Left ventricle myocardium inferior (tissue), 1 donor: ENCODE results near the gene SPATC1L. TPM values are rescaled to one million over a fixed set of nuclear protein-coding genes. Genes with fewer than 3 reads are reported as not detected.

Experiments
- DNase-seq: peaks from one replicate; pipeline ENCODE4 v3.0.0-alpha.2; 2020
- H3K27ac ChIP-seq: fragments of 200-600 bp; replicated peaks from 2 replicates; pipeline ENCODE4 v1.8.0; 2021
- H3K27me3 ChIP-seq: fragments of 200-600 bp; 2 replicates; pipeline ENCODE4 v1.8.0; 2021; ENCODE audit warnings: low read depth
- H3K36me3 ChIP-seq: fragments of 200-600 bp; 2 replicates; pipeline ENCODE4 v1.8.0; 2021
- H3K4me1 ChIP-seq: fragments of 200-600 bp; 2 replicates; pipeline ENCODE4 v1.8.0; 2021
- H3K4me3 ChIP-seq: fragments of 200-600 bp; 2 replicates; pipeline ENCODE4 v1.8.0; 2021; ENCODE audit warnings: mild to moderate bottlenecking, moderate library complexity
- H3K9me3 ChIP-seq: fragments of 200-600 bp; replicated peaks from 2 replicates; pipeline ENCODE4 v1.8.0; 2021
- intact Hi-C: fragments of 100-400 bp; cut with micrococcal nuclease; formaldehyde crosslinking; loops from one replicate; pipeline ENCODE4 v1.11.0; 2022
- total RNA-seq: library from RNA; stranded (reverse); fragmentation: NEBNext Ultra II Directional; extraction: Animal tissue kit (Norgen Biotek cat#: 25700); gene quantifications from one replicate; pipeline ENCODE4 v1.2.1, GENCODE V29; 2021
- TF ChIP-seq, protein P1 (sequence below): fragments of 200-600 bp; IDR thresholded peaks from 2 replicates; pipeline ENCODE4 v1.8.0; 2021; ENCODE audit warnings: antibody characterized with exemption, mild to moderate bottlenecking, borderline replicate concordance
- donor health status: DM: no; HTN: yes; CAD: no; lungs with severe emphysema.

SPATC1L gene
- total RNA-seq, 1 donor from 2014 or later = 7.0 TPM

DNA sequence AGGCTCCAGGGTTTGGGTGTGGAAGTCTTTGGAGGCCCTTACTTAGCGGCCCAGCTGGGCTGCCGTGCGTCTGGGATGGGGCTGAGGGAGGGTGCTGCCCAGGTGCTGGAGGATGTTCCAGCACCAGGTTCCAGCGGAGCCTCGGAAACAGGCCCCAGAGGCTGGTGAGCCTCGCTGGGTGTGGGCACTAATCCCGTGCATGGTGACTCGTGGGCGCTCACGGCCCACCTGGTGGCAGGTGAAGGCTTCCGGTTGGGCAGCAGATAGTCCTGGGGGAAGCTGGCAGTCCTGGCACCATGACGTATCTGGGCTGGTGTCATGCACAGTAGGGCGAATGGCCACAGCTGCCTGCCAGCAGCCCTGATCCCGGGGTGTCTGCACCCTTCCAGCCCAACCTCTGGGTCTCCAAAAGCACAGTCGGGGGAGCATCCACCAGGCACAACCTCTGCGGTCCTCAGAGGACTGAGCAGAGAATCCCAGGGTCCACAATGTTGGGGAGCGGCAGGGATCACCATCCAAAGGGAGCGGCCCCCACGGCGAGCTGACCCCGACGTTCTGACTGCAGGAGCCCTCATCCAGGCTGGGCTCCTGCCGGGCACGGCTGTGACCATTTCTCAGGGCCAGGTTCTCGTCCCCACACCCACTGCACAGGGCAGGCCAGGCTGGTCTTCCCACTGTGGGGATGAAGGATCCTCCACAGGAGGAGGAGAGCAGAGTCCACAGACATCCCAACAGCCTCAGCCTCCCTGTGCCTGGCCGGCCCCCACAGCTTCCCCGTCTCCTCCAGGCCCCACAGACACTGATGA lies 54.2 kb downstream of the SPATC1L start:
- Histone ChIP-seq H3K36me3 (peaks cover 24% of the 10 kb centered on the region), H3K4me1 (peaks cover 22% of the 10 kb centered on the region), H3K27me3 (no peaks in the 10 kb centered on the region), H3K9me3 (no peaks in the 10 kb centered on the region), H3K4me3 (no peak overlapping the region), H3K27ac (peak overlapping the region; percentile 90)
- intact Hi-C loops = no loop called here
- DNase-seq = peak; percentile 14
- TF ChIP-seq, protein P1, sequence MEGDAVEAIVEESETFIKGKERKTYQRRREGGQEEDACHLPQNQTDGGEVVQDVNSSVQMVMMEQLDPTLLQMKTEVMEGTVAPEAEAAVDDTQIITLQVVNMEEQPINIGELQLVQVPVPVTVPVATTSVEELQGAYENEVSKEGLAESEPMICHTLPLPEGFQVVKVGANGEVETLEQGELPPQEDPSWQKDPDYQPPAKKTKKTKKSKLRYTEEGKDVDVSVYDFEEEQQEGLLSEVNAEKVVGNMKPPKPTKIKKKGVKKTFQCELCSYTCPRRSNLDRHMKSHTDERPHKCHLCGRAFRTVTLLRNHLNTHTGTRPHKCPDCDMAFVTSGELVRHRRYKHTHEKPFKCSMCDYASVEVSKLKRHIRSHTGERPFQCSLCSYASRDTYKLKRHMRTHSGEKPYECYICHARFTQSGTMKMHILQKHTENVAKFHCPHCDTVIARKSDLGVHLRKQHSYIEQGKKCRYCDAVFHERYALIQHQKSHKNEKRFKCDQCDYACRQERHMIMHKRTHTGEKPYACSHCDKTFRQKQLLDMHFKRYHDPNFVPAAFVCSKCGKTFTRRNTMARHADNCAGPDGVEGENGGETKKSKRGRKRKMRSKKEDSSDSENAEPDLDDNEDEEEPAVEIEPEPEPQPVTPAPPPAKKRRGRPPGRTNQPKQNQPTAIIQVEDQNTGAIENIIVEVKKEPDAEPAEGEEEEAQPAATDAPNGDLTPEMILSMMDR = no peak

DNA sequence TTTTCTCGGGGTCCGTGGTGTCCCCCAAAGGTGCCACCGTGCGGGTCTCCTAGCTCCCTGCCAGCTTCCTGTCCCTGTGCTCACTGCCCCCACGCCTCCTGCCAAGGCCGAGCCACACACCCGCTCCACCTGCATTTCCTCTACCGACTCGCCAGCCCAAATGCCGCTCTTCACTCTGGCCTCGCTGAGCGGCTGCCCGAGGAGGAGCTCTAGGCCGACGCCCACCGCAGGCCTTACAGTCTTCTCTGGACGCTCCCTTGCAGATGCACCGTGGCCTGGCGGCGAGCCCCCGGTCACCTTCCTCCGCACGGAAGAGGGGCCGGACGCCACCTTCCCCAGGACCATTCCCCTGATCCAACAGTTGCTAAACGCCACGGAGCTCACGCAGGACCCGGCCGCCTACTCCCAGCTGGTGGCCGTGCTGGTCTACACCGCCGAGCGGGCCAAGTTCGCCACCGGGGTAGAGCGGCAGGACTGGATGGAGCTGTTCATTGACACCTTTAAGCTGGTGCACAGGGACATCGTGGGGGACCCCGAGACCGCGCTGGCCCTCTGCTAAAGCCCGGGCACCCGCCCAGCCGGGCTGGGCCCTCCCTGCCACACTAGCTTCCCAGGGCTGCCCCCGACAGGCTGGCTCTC lies 55.2 kb downstream of the SPATC1L start:
- Histone ChIP-seq H3K4me3 (peak overlapping the region; percentile 41), H3K9me3 (no peaks in the 10 kb centered on the region), H3K4me1 (peaks cover 22% of the 10 kb centered on the region), H3K27ac (peak overlapping the region; percentile 90), H3K36me3 (peaks cover 34% of the 10 kb centered on the region), H3K27me3 (no peaks in the 10 kb centered on the region)
- peak; percentile 25 for DNase-seq
- intact Hi-C loops = no loop called here
- TF ChIP-seq, protein P1 = no peak

DNA sequence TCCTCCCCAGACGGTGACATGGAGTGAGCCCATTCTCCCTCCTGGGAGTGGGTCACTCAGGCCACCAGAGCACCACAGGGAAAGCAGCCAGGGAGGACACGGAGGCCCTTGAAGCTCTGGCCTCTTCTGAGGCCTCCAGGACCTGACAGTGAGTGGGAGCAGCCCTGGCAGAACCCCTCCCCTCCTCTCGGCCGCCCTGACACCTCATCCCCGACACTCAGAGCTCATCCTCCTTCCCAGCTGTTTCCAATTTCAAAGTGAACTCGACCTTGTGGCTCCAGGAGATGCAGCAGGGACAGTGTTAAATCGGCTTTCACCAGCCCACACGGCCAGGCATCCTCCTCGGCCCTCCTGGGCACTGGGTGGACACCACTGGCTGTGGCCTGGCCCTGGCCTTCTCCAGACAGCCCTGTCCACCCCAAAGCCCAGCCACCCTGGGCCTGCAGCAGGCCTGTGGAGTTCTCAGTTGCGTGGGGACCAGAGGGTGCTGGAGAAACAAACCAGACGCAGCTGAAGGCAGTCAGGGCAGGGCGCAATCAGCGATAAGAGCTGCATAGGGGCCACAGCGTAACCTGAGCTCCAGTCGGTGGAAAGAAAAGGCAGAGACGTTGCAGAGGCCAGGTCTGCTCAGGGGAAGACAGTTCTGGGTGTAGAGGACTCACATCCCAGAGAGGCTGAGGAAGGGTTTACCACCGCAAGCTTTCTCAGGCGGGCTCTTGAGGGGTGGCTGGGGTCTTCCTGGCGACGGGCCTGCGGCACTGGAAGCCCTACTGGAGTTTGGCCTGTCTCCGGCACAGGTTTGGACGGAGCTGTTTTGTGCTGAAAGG lies 55.9 kb downstream of the SPATC1L start:
- TF ChIP-seq, protein P1 = no peak
- Histone ChIP-seq H3K4me1 (peaks cover 22% of the 10 kb centered on the region), H3K9me3 (no peaks in the 10 kb centered on the region), H3K4me3 (peak overlapping the region; percentile 41), H3K36me3 (peaks cover 34% of the 10 kb centered on the region), H3K27me3 (no peaks in the 10 kb centered on the region), H3K27ac (peak overlapping the region; percentile 90)
- intact Hi-C loops = no loop called here
- peak; percentile 78 for DNase-seq

DNA sequence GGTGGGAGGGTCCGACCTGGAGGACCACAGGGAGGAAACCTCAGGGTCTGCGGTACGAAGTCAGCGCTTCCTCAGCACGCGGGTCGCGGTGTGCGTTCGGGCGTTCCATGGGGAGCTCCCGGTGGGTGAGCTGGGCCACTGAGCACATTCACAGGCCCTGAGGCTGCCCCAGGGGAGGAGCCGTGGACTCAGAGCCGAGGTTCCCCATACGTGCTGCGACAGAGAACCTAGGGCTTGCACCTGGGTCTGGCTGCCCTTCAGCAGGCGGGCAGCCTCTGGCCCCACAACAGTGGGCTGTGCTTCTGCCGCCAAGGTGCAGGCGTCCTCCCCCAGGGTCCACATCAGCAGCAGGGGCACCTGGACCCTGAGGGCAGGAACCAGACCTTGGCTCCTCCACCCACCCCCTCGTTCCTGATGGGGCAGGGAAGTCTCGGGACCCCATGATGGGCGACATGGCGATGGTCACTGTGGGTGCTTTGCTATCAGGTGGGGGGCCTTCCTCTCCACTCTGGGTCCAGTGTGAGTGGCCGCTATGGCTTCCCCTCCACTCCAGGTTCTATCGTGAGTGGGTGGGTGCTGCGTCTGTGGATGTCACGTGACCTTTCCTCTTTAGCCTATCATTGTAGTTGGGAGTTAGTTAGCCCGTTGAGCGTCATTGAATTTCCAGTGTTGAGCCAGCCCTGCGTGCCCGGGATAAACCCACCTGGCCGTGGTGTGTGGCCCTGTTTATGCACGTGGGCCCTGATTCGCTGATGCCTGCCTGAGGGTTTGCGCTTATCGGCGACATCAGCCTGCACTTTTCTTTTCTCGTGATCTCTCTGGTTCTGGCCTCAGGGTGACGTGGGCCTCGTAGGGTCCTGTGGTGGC lies 56.8 kb downstream of the SPATC1L start:
- no peaks in the 10 kb centered on the region for H3K27me3 ChIP-seq
- intact Hi-C loops = no loop called here
- H3K4me1 ChIP-seq = peaks cover 22% of the 10 kb centered on the region
- TF ChIP-seq, protein P1 = no peak
- no peaks in the 10 kb centered on the region for H3K9me3 ChIP-seq
- H3K36me3 ChIP-seq = peaks cover 39% of the 10 kb centered on the region
- H3K27ac ChIP-seq = peak overlapping the region; percentile 90
- DNase-seq = no peak
- H3K4me3 ChIP-seq = no peak overlapping the region
